ENCODE measurements around the gene CADM1. TPM values are rescaled to one million over a fixed set of nuclear protein-coding genes. Genes with fewer than 3 reads are reported as not detected.
A peak's percentile ranks its signal among the peaks of the same experiment; 100 is the strongest.

Gene CADM1
- total RNA-seq, 2 donors from 2014 or later: 0.61 to 1.3 TPM

DNA sequence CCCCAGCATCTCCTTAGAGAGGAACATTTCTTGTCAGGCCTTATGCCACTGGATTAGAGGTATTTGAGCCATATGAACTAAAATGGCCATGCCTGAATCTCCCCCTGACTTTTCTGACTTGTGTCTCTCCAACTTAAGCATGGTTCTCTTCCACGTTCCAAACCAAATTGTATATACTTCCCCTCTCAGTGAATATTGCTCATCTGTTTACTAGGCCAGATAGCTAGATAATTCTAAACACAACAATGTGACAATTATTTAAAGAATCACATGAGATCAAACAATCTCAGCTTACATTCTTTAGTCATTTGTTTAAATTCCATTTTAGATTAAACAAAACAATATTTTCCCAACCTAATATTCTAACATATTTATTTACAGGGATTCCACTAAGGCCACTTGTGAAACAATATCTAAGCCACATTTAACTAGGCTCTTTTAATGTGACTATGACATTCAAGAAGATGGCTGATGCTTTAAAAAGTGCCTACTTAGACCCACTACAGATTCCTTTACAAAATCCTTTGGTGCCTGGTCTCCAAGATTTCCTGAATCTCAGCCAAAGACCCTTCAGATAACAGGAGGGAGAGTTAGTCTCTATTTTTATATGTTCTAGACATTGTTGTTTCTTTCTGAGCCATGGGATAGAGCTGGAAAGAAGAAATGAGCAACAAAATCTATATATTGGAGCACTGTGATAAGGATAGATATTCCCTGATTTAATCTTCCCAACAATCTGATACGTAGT, 105.7 kb downstream of the CADM1 start:
- no peaks in the 10 kb centered on the region for H3K4me1 Mint-ChIP-seq
- peaks cover 2% of the 10 kb centered on the region for H3K27me3 Mint-ChIP-seq
- H3K9me3 Mint-ChIP-seq: peaks cover 8% of the 10 kb centered on the region
- H3K27ac Mint-ChIP-seq: no peak overlapping the region
- no peaks in the 10 kb centered on the region for H3K36me3 Mint-ChIP-seq (ENCODE audit: low read depth)
- H3K4me3 Mint-ChIP-seq: no peak overlapping the region
- ATAC-seq (replicated peaks): no peak

DNA sequence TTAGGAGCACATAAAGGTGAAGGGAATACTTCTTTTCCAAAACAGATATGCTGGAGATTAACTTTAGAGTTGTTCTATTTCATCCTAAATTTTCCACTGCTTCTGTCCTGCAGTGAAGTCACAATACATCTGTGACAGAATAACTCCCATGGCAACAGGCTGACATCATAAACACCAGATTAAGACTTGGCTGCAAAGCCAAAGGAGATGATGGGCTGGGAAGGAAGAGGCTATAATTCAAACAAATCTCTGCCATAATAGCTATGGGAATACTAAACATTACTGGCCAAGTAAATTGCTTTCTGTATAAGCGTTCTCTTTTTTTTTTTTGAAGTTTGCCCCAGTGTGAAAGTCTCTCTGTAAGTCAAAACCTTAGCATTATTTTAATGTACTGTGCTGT, 107.7 kb downstream of the CADM1 start:
- no peak overlapping the region for H3K27ac Mint-ChIP-seq
- H3K9me3 Mint-ChIP-seq: peaks cover 8% of the 10 kb centered on the region
- H3K27me3 Mint-ChIP-seq: no peaks in the 10 kb centered on the region
- no peak overlapping the region for H3K4me3 Mint-ChIP-seq
- no peak for ATAC-seq (replicated peaks)
- no peaks in the 10 kb centered on the region for H3K36me3 Mint-ChIP-seq (ENCODE audit: low read depth)
- no peaks in the 10 kb centered on the region for H3K4me1 Mint-ChIP-seq

DNA sequence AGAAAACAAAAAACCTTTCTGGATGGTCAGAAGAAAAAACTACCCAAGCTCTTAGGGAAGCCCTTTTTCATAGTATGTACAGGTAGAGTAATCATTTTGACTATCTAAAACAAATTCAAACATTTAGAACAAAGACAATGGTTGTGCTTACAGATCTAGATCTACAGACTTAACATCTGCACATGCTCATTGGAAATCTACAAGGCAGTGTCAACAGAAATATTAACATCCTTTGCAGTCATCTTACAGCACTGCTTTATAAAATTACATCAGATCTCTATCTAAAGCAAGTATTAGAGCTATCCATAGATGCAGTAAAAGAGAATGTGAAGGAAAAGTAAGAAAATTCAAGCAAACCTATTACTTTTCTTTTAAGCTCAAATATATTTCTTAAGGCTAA, 110.3 kb downstream of the CADM1 start:
- Mint-ChIP-seq H3K4me3 (no peak overlapping the region), H3K27ac (no peak overlapping the region), H3K36me3 (ENCODE audit: low read depth) (no peaks in the 10 kb centered on the region), H3K4me1 (no peaks in the 10 kb centered on the region), H3K9me3 (peaks cover 8% of the 10 kb centered on the region), H3K27me3 (peaks cover 7% of the 10 kb centered on the region)
- no peak for ATAC-seq (replicated peaks)

DNA sequence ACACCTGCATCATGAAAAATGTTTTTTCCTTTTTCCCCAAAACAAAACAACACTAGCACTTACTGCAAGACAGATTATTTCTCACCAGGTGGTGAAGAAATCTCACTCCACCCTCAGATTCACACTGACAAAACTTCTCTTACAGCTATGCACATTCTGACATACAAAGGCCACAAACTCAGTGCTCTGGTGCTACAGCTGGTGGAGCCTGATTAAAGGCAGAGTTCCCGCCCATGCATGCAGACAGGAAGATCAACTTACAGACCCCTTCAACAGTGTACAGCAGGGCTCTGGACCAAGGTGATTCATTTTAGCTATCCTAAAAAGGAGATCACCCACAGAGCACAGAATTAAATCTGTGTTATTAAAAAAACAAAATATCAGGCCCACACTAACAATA, 112.6 kb downstream of the CADM1 start:
- no peaks in the 10 kb centered on the region for H3K36me3 Mint-ChIP-seq (ENCODE audit: low read depth)
- peaks cover 17% of the 10 kb centered on the region for H3K27me3 Mint-ChIP-seq
- no peaks in the 10 kb centered on the region for H3K4me1 Mint-ChIP-seq
- ATAC-seq (replicated peaks): no peak
- H3K27ac Mint-ChIP-seq: no peak overlapping the region
- H3K4me3 Mint-ChIP-seq: no peak overlapping the region
- H3K9me3 Mint-ChIP-seq: peaks cover 3% of the 10 kb centered on the region

- Mint-ChIP-seq H3K9me3 (peaks cover 3% of the 10 kb centered on the region), H3K36me3 (ENCODE audit: low read depth) (no peaks in the 10 kb centered on the region), H3K4me1 (no peaks in the 10 kb centered on the region), H3K27me3 (peaks cover 17% of the 10 kb centered on the region), H3K4me3 (no peak overlapping the region), H3K27ac (no peak overlapping the region)
- ATAC-seq (replicated peaks): no peak
These were observed 113.1 kb downstream of the CADM1 start for GRCh38 chr11:115391160-115391559.

DNA sequence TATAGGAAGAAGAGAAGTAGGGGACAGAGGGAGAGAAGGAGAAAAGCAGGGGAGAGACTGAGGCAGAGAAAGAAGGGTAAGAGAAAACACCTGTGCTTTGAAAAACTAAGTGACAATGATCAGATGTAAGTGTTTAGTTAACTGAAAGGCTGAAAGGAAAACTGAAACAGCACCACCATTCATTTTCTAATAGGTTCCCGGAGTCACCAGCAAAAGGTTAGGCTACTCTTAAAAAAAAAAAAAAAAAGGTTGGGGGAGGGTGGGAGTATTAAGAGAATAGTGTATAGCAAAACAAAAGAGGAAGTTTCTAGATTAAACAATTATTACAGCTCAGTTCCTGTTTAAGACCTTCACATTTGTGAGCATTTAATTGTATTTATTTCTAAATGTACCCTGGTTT, 113.8 kb downstream of the CADM1 start:
- Mint-ChIP-seq H3K4me3 (no peak overlapping the region), H3K27me3 (peaks cover 17% of the 10 kb centered on the region), H3K9me3 (no peaks in the 10 kb centered on the region), H3K4me1 (no peaks in the 10 kb centered on the region), H3K36me3 (ENCODE audit: low read depth) (no peaks in the 10 kb centered on the region), H3K27ac (no peak overlapping the region)
- no peak for ATAC-seq (replicated peaks)

- ATAC-seq (replicated peaks): no peak
- H3K36me3 Mint-ChIP-seq (ENCODE audit: low read depth): no peaks in the 10 kb centered on the region
- H3K9me3 Mint-ChIP-seq: no peaks in the 10 kb centered on the region
- H3K4me1 Mint-ChIP-seq: no peaks in the 10 kb centered on the region
- no peak overlapping the region for H3K27ac Mint-ChIP-seq
- peaks cover 17% of the 10 kb centered on the region for H3K27me3 Mint-ChIP-seq
- H3K4me3 Mint-ChIP-seq: no peak overlapping the region
These were observed 114.4 kb downstream of the CADM1 start for GRCh38 chr11:115389790-115390189.

- no peak overlapping the region for H3K27ac Mint-ChIP-seq
- peaks cover 4% of the 10 kb centered on the region for H3K9me3 Mint-ChIP-seq
- no peaks in the 10 kb centered on the region for H3K36me3 Mint-ChIP-seq (ENCODE audit: low read depth)
- H3K4me3 Mint-ChIP-seq: no peak overlapping the region
- no peak for ATAC-seq (replicated peaks)
- no peaks in the 10 kb centered on the region for H3K4me1 Mint-ChIP-seq
- peaks cover 18% of the 10 kb centered on the region for H3K27me3 Mint-ChIP-seq
These were observed 119.0 kb downstream of the CADM1 start for GRCh38 chr11:115385226-115385625.

- H3K36me3 Mint-ChIP-seq (ENCODE audit: low read depth): no peaks in the 10 kb centered on the region
- peaks cover 6% of the 10 kb centered on the region for H3K9me3 Mint-ChIP-seq
- no peak overlapping the region for H3K27ac Mint-ChIP-seq
- peaks cover 19% of the 10 kb centered on the region for H3K27me3 Mint-ChIP-seq
- no peak overlapping the region for H3K4me3 Mint-ChIP-seq
- H3K4me1 Mint-ChIP-seq: no peaks in the 10 kb centered on the region
- ATAC-seq (replicated peaks): no peak
These were observed 120.0 kb downstream of the CADM1 start for GRCh38 chr11:115384236-115384635.

- Mint-ChIP-seq H3K36me3 (ENCODE audit: low read depth) (no peaks in the 10 kb centered on the region), H3K27ac (no peak overlapping the region), H3K4me3 (no peak overlapping the region), H3K9me3 (peaks cover 6% of the 10 kb centered on the region), H3K27me3 (peaks cover 15% of the 10 kb centered on the region), H3K4me1 (no peaks in the 10 kb centered on the region)
- ATAC-seq (replicated peaks): no peak
These were observed 120.8 kb downstream of the CADM1 start for GRCh38 chr11:115383431-115383830.

DNA sequence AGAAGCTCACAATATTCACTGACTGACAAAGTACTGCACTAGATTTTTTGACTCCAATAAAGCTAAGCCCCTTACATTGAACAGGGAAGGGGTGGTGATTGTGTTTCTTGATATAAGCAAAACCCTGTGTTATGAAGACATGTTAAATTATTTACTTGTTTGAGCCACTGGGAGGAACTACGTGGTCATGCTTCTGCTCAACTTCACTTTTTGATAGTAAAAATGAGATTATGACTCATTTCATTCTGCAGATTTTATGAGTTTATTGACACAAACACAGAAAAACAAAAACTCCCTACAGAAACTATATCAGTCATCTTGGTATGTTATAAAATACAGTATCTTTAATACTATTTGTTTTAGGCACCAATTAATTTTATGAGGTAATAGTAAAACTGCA, 124.7 kb downstream of the CADM1 start:
- Mint-ChIP-seq H3K27me3 (peaks cover 8% of the 10 kb centered on the region), H3K9me3 (peaks cover 6% of the 10 kb centered on the region), H3K36me3 (ENCODE audit: low read depth) (no peaks in the 10 kb centered on the region), H3K4me1 (no peaks in the 10 kb centered on the region), H3K4me3 (no peak overlapping the region), H3K27ac (no peak overlapping the region)
- ATAC-seq (replicated peaks): peak; percentile 51

- H3K27ac Mint-ChIP-seq: no peak overlapping the region
- H3K4me1 Mint-ChIP-seq: no peaks in the 10 kb centered on the region
- H3K27me3 Mint-ChIP-seq: peaks cover 3% of the 10 kb centered on the region
- no peak overlapping the region for H3K4me3 Mint-ChIP-seq
- peaks cover 3% of the 10 kb centered on the region for H3K9me3 Mint-ChIP-seq
- no peaks in the 10 kb centered on the region for H3K36me3 Mint-ChIP-seq (ENCODE audit: low read depth)
- no peak for ATAC-seq (replicated peaks)
These were observed 125.7 kb downstream of the CADM1 start for GRCh38 chr11:115378557-115378956.

DNA sequence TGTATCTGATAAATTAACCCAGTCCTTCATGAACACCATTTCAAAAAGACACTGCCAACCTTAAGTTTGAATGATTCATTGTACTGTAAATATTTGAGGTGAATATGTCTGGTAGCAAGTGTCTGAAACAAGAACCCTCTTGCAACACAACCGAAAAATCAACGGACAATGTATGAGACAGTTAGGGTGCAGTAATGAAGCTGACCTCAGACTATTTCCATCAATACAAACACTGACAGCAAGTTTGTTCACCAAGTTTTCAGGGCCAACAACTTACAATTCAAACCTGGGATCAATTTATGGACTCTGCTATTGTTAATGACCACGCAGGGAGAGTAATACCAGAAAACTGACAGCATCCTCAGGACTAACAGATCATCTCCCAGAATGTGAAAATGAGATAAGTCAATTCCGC, 126.3 kb downstream of the CADM1 start:
- H3K27ac Mint-ChIP-seq: no peak overlapping the region
- no peaks in the 10 kb centered on the region for H3K36me3 Mint-ChIP-seq (ENCODE audit: low read depth)
- H3K9me3 Mint-ChIP-seq: peaks cover 3% of the 10 kb centered on the region
- peaks cover 3% of the 10 kb centered on the region for H3K27me3 Mint-ChIP-seq
- ATAC-seq (replicated peaks): no peak
- H3K4me3 Mint-ChIP-seq: no peak overlapping the region
- no peaks in the 10 kb centered on the region for H3K4me1 Mint-ChIP-seq

DNA sequence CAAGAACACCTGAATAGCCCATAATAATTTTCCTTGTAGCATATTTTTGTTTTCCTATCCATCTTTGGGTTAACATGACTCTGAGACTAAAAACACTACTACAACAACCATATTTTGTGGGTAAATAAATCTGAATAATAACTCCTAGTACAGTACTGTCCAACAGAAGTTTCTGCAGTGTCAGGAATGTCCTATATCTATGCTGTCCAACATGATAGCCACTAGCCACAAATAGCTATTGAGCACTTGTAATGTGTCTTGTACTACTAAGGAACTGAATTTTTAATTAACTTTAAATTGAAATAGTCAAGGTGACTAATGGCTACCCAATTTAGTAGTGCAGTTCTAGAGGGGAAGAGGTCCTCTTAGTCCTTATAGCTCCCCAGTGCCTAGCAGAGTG, 135.6 kb downstream of the CADM1 start:
- Mint-ChIP-seq H3K36me3 (ENCODE audit: low read depth) (no peaks in the 10 kb centered on the region), H3K4me3 (no peak overlapping the region), H3K9me3 (peaks cover 4% of the 10 kb centered on the region), H3K27me3 (peaks cover 4% of the 10 kb centered on the region), H3K4me1 (no peaks in the 10 kb centered on the region), H3K27ac (no peak overlapping the region)
- no peak for ATAC-seq (replicated peaks)

- no peaks in the 10 kb centered on the region for H3K36me3 Mint-ChIP-seq (ENCODE audit: low read depth)
- no peak overlapping the region for H3K27ac Mint-ChIP-seq
- H3K9me3 Mint-ChIP-seq: peaks cover 4% of the 10 kb centered on the region
- H3K4me3 Mint-ChIP-seq: no peak overlapping the region
- H3K4me1 Mint-ChIP-seq: no peaks in the 10 kb centered on the region
- no peak for ATAC-seq (replicated peaks)
- H3K27me3 Mint-ChIP-seq: peaks cover 4% of the 10 kb centered on the region
These were observed 137.4 kb downstream of the CADM1 start for GRCh38 chr11:115366826-115367225.

DNA sequence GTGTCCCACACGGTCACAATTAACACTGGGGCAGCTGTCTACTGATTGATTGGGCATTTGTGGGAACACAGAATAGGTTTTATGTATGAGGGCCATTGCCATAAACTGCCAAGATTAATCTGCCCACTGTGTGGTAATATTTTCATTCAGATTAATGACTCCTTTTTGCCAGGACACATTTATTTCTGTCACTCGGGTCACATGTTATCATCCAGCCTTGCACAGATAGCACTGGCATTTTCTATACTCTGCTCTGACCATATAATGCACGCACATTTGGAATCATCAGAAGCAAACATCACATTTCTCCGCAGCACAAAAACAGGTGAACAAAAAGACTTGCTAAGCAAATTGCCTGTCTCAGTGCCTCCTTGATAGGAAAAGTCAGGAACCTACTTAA, 138.3 kb downstream of the CADM1 start:
- ATAC-seq (replicated peaks): no peak
- Mint-ChIP-seq H3K36me3 (ENCODE audit: low read depth) (no peaks in the 10 kb centered on the region), H3K4me1 (no peaks in the 10 kb centered on the region), H3K4me3 (no peak overlapping the region), H3K27me3 (no peaks in the 10 kb centered on the region), H3K27ac (no peak overlapping the region), H3K9me3 (no peaks in the 10 kb centered on the region)
